GM12878 (cell line): ENCODE data around the gene FAM89B. TPM values are rescaled to one million over a fixed set of nuclear protein-coding genes. Genes with fewer than 3 reads are reported as not detected.

ENCODE experiments used
- ATAC-seq: fragments of 200-7000 bp; cut with Tn5 transposase; 3 replicates; pipeline ENCODE4 v1.9.1; 2020; ENCODE audit warnings: mild to moderate bottlenecking, moderate library complexity
- BruUV-seq: library from RNA; stranded (reverse); fragments of 400-500 nt; replicated peaks from 2 replicates; lab custom pipeline; 2021; lab: Mats Ljungman, UMichigan
- CTCF ChIA-PET: fragments of 300-600 bp; sonication (Branson Sonifier 250); formaldehyde crosslinking; extraction: SDS; loops from one replicate; lab custom pipeline; 2021; ENCODE audit warnings: inconsistent platforms; lab: Yijun Ruan, JAX
- POLR2A ChIA-PET: fragments of 350-600 bp; formaldehyde crosslinking; extraction: SDS; loops from one replicate; lab custom pipeline; 2021; ENCODE audit warnings: inconsistent platforms; lab: Charles Lee
- RAD21 ChIA-PET: fragments of 300-600 bp; sonication (Branson Sonifier 250); formaldehyde crosslinking; loops from one replicate; lab custom pipeline; 2023; ENCODE audit warnings: antibody characterized with exemption; ENCODE audit not compliant: unreplicated experiment; lab: Charles Lee
- SMC1A ChIA-PET: fragments of 300-600 bp; sonication (Branson Sonifier 250); formaldehyde crosslinking; loops from one replicate; lab custom pipeline; 2023; ENCODE audit not compliant: unreplicated experiment, uncharacterized antibody; lab: Charles Lee
- DNase-seq: peaks from one replicate; pipeline ENCODE4 v3.0.0-alpha.2; 2011; ENCODE audit warnings: low read depth, low spot score
- FAIRE-seq: peaks from 3 replicates; lab custom pipeline; 2011; peaks lifted over from hg19 to GRCh38; lab: Jason Lieb, UNC
- H2AFZ ChIP-seq: 2 replicates; pipeline ENCODE4 v1.6.0; 2011; ENCODE audit warnings: low read depth, low read length, control low read depth; ENCODE audit not compliant: control insufficient read depth
- H3K27ac ChIP-seq: 2 replicates; pipeline ENCODE4 v1.5.1; 2011; ENCODE audit warnings: control low read depth; ENCODE audit not compliant: control insufficient read depth, insufficient read depth
- H3K27me3 ChIP-seq, 2 experiments: replicated peaks in 1 of 2; 2 replicates each; pipeline versions ENCODE4 v1.6.0 to v1.6.1; 2011; ENCODE audit warnings: low read length in 1 of 2; ENCODE audit not compliant: control insufficient read depth in 2 of 2, insufficient read depth in 2 of 2
- H3K36me3 ChIP-seq, 2 experiments: 2 replicates each; pipeline ENCODE4 v1.5.1; 2011; ENCODE audit warnings: low read length in 1 of 2; ENCODE audit not compliant: control insufficient read depth in 2 of 2, insufficient read depth in 2 of 2
- H3K4me1 ChIP-seq: 2 replicates; pipeline ENCODE4 v1.6.1; 2011; ENCODE audit warnings: mild to moderate bottlenecking, low read length, moderate library complexity, mixed read lengths; ENCODE audit not compliant: control insufficient read depth, insufficient read depth
- H3K4me2 ChIP-seq: 2 replicates; pipeline ENCODE4 v1.6.0; 2011; ENCODE audit warnings: control low read depth; ENCODE audit not compliant: control insufficient read depth, insufficient read depth
- H3K4me3 ChIP-seq: fragments of 200-600 bp; sonication (generic); 2 replicates; pipeline ENCODE4 v1.5.1; 2016
- H3K79me2 ChIP-seq: 2 replicates; pipeline ENCODE4 v1.6.0; 2011; ENCODE audit warnings: low read length; ENCODE audit not compliant: control insufficient read depth, insufficient read depth
- H3K9ac ChIP-seq: 2 replicates; pipeline ENCODE4 v1.8.0; 2011; ENCODE audit warnings: low read length, control low read depth, mixed read lengths; ENCODE audit not compliant: control insufficient read depth, insufficient read depth
- H3K9me3 ChIP-seq: replicated peaks from 3 replicates; pipeline ENCODE4 v1.5.1; 2011; ENCODE audit warnings: mild to moderate bottlenecking, low read length; ENCODE audit not compliant: control insufficient read depth, insufficient read depth
- H4K20me1 ChIP-seq: 2 replicates; pipeline ENCODE4 v1.6.0; 2011; ENCODE audit not compliant: control insufficient read depth, insufficient read depth
- ASH2L ChIP-seq: fragments of 300-600, 200-600 bp; sonication (generic); IDR thresholded peaks from 2 replicates; pipeline ENCODE4 v1.6.1; 2017; ENCODE audit warnings: low read depth, mild to moderate bottlenecking, borderline replicate concordance
- ATF7 ChIP-seq: fragments of 450-650 bp; IDR thresholded peaks from 2 replicates; pipeline ENCODE4 v1.6.1; 2016; ENCODE audit warnings: low read depth, mild to moderate bottlenecking
- CBFB ChIP-seq: IDR thresholded peaks from 2 replicates; pipeline ENCODE4 v1.6.1; 2016; ENCODE audit warnings: antibody characterized with exemption, low read depth
- CHD1 ChIP-seq: IDR thresholded peaks from 2 replicates; pipeline ENCODE4 v1.6.1; 2012; ENCODE audit warnings: low read depth, low read length, improper control_type of control experiment
- CHD2 ChIP-seq: IDR thresholded peaks from 2 replicates; pipeline ENCODE4 v1.6.1; 2011; ENCODE audit warnings: low read depth, low read length, improper control_type of control experiment, borderline replicate concordance
- EGR1 ChIP-seq, 2 experiments: IDR thresholded peaks; 1 replicate in 1 of 2; 2 replicates in 1 of 2; pipeline ENCODE4 v1.6.1; 2011 to 2012; ENCODE audit warnings: low read depth in 2 of 2, low read length in 2 of 2, borderline replicate concordance in 1 of 2, mild to moderate bottlenecking in 1 of 2, moderate library complexity in 1 of 2
- ETV6 ChIP-seq, 2 experiments: fragments of 450-650 bp in 1 of 2; IDR thresholded peaks in 1 of 2; conservative IDR thresholded peaks in 1 of 2; 2 replicates each; pipeline ENCODE4 v1.6.1; 2014; ENCODE audit warnings: antibody characterized with exemption in 1 of 2, borderline replicate concordance in 1 of 2, low read depth in 1 of 2, mild to moderate bottlenecking in 1 of 2, moderate library complexity in 1 of 2
- MTA3 ChIP-seq: IDR thresholded peaks from 2 replicates; pipeline ENCODE4 v1.6.1; 2012; ENCODE audit warnings: low read length, inconsistent platforms, borderline replicate concordance
- MYB ChIP-seq: fragments of 150-350 bp; IDR thresholded peaks from 2 replicates; pipeline ENCODE4 v1.6.1; 2014; ENCODE audit warnings: mild to moderate bottlenecking, low read depth, low read length, borderline replicate concordance
- NFIC ChIP-seq: IDR thresholded peaks from 2 replicates; pipeline ENCODE4 v1.6.1; 2012; ENCODE audit warnings: low read depth, mild to moderate bottlenecking, inconsistent platforms, low read length, moderate library complexity
- PAX5 ChIP-seq: IDR thresholded peaks from 2 replicates; pipeline ENCODE4 v1.6.1; 2011; ENCODE audit warnings: low read depth, low read length, borderline replicate concordance
- RELA ChIP-seq: fragments of 450-650 bp; IDR thresholded peaks from 2 replicates; pipeline ENCODE4 v1.8.0; 2014; ENCODE audit warnings: borderline replicate concordance; ENCODE audit not compliant: partially characterized antibody
- TCF12 ChIP-seq: IDR thresholded peaks from 2 replicates; pipeline ENCODE4 v1.6.1; 2011; ENCODE audit warnings: low read depth, mild to moderate bottlenecking, low read length
- ZNF384 ChIP-seq: IDR thresholded peaks from 2 replicates; pipeline ENCODE4 v1.6.1; 2012; ENCODE audit warnings: low read depth, mild to moderate bottlenecking, low read length, improper control_type of control experiment, borderline replicate concordance
- ZNF622 ChIP-seq: fragments of 450-650 bp; IDR thresholded peaks from 2 replicates; pipeline ENCODE4 v1.6.1; 2017; ENCODE audit warnings: mild to moderate bottlenecking, inconsistent platforms
- WGBS: methylation state at CpG from one replicate; pipeline ENCODE4 v1.1.6; 2016; ENCODE audit warnings: low lambda C conversion rate; ENCODE audit not compliant: insufficient replicate concordance, insufficient coverage; ENCODE audit errors: missing lambda C conversion rate; 5-methylcytosine and 5-hydroxymethylcytosine counted together
- in situ Hi-C: fragments of 300-500 bp; cut with MboI; formaldehyde crosslinking; loops from 9 replicates; pipeline ENCODE4 v1.14.3; 2018; ENCODE audit warnings: mixed read lengths
- intact Hi-C: fragments of 100-400 bp; cut with micrococcal nuclease; formaldehyde crosslinking; loops from one replicate; pipeline ENCODE4 v1.14.2; 2022; ENCODE audit not compliant: unreplicated experiment
- polyA plus RNA-seq, 11 experiments: library from polyadenylated mRNA; depleted of rRNA in 4 of 11; unstranded in 6 of 11; stranded (reverse) in 5 of 11; fragments of >200 nt; fragmentation: Nextera tagmentation in 4 of 11; fragmentation: Illumina TruSeq in 1 of 11; extraction: Ambion mirVana in 4 of 11; extraction: Trizol in 1 of 11; gene quantifications; 1 replicate in 1 of 11; 2 replicates in 10 of 11; pipeline versions ENCODE4 v1.2.1 to v1.2.3, GENCODE V29; 2011 to 2016; ENCODE audit warnings: inconsistent platforms in 2 of 11, missing spikeins in 2 of 11, low read depth in 1 of 11
- total RNA-seq, 4 experiments: library from RNA; depleted of rRNA in 3 of 4; stranded (reverse); fragments of >200 nt in 3 of 4; fragmentation: Illumina TruSeq in 1 of 4; extraction: Trizol in 1 of 4; gene quantifications; 2 replicates each; pipeline versions ENCODE4 v1.2.1 to v1.2.3, GENCODE V29; 2013 to 2021

FAM89B gene
- total and polyA plus RNA-seq, 10 of the 15 experiments (the other 5 are each of a cell fraction or from before 2014, with no cell fraction given), result 0.34 to 36.7 (median 9.8) TPM

DNA sequence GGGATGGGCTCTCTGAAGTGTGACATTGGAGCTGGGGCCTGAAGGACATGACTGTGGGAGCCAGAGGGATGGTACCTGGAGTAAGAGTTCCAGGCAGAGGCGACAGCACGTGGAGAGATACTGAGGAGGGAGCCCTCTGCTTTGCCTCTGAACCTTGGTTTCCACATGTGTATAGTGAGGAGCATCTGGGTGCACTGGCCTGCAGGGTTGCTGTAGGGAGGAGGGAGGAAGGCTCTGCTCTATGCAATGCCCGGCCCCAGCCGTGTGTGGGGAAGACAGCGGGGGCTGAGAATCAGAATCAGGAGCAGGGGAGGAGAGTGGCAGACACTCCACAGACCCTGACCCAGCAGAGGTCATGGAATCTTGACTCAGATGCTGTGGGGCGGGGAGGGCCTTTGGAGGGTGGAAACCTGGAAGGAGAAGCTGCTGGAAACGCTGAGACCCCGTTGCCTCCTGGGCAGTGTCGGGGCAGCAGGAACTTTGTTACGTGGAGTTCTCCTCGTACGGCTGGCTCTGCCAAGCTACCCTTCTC is 43.5 kb upstream of the FAM89B start:
- Histone ChIP-seq H3K4me3 (no peak overlapping the region), H4K20me1 (no peaks in the 10 kb centered on the region), H3K4me2 (no peak overlapping the region), H3K27me3 (no peaks in the 10 kb centered on the region), H3K9me3 (no peaks in the 10 kb centered on the region), H3K36me3 (peaks cover 9 to 33% of the 10 kb centered on the region in 2 experiments), H3K27ac (no peak overlapping the region), H2AFZ (no peak overlapping the region), H3K4me1 (peaks cover 13% of the 10 kb centered on the region), H3K79me2 (peaks cover 15% of the 10 kb centered on the region), H3K9ac (no peak overlapping the region)
- ChIA-PET SMC1A (no interaction called here), RAD21 (no interaction called here), CTCF (no interaction called here), POLR2A (no interaction called here)
- TF ChIP-seq ATF7, result no peak
- no peak for TF ChIP-seq NFIC
- TF ChIP-seq MTA3, result no peak
- no peak for TF ChIP-seq CHD1
- TF ChIP-seq TCF12, result no peak
- no peak for TF ChIP-seq MYB
- no peak for TF ChIP-seq EGR1 (IDR thresholded peaks at IDR 0.05; ENCODE audit: borderline replicate concordance in 1 of 2, low read depth in 2 of 2, low read length in 2 of 2)
- no peak for TF ChIP-seq ETV6 (conservative IDR thresholded peaks at IDR 0.05 in 1 of 2, IDR thresholded peaks at IDR 0.05 in 1 of 2; ENCODE audit: borderline replicate concordance in 1 of 2, low read depth in 1 of 2)
- TF ChIP-seq ASH2L, result no peak
- no peak for TF ChIP-seq PAX5
- no peak for TF ChIP-seq RELA
- no peak for TF ChIP-seq ZNF384
- TF ChIP-seq CBFB, result no peak
- TF ChIP-seq CHD2, result no peak
- TF ChIP-seq ZNF622, result no peak
- intact Hi-C loops, result no loop called here
- no TSS peak for BruUV-seq
- DNase-seq (no peak), ATAC-seq (no peak), FAIRE-seq (no peak)
- WGBS, result 95% methylated on average over 12 of the region's 12 CpGs
- in situ Hi-C loops, result no loop called here
